CD14-positive monocyte (primary cell): ENCODE data around the gene CDH4. TPM values are rescaled to one million over a fixed set of nuclear protein-coding genes. Genes with fewer than 3 reads are reported as not detected.

Experiments used
- DNase-seq, 3 donors: peaks; one replicate each; pipeline ENCODE4 v3.0.0-alpha.2; 2011 to 2022
- H2AFZ ChIP-seq: 2 replicates; pipeline ENCODE4 v1.6.0; 2012; ENCODE audit warnings: mild to moderate bottlenecking, low read depth, low read length, inconsistent platforms; ENCODE audit not compliant: insufficient read depth, poor library complexity, severe bottlenecking
- H3K27ac ChIP-seq, 2 donors: 1 replicate in 1 of 2; 2 replicates in 1 of 2; pipeline ENCODE4 v1.5.1; 2012 to 2013; ENCODE audit warnings: low read length in 2 of 2, control low read depth in 1 of 2, inconsistent platforms in 1 of 2, low read depth in 1 of 2, mild to moderate bottlenecking in 1 of 2
- H3K27me3 ChIP-seq, 2 donors: one replicate each; pipeline versions ENCODE4 v1.6.0 to v1.6.1; 2011 to 2013; ENCODE audit warnings: low read length in 2 of 2; ENCODE audit not compliant: control insufficient read depth in 2 of 2, insufficient read depth in 2 of 2
- H3K36me3 ChIP-seq, 2 donors: replicated peaks in 1 of 2; 1 replicate in 1 of 2; 2 replicates in 1 of 2; pipeline versions ENCODE4 v1.5.1 to v1.6.1; 2012 to 2013; ENCODE audit warnings: low read length in 2 of 2, control low read depth in 1 of 2, inconsistent platforms in 1 of 2, mild to moderate bottlenecking in 1 of 2; ENCODE audit not compliant: insufficient read depth in 2 of 2, control insufficient read depth in 1 of 2
- H3K4me1 ChIP-seq, 2 donors: 1 replicate in 1 of 2; 2 replicates in 1 of 2; pipeline versions ENCODE4 v1.5.1 to v1.6.1; 2012 to 2013; ENCODE audit warnings: low read length in 2 of 2, control low read depth in 1 of 2, inconsistent platforms in 1 of 2, mild to moderate bottlenecking in 1 of 2, moderate library complexity in 1 of 2; ENCODE audit not compliant: insufficient read depth in 2 of 2, control insufficient read depth in 1 of 2
- H3K4me2 ChIP-seq: replicated peaks from 2 replicates; pipeline ENCODE3; 2012; ENCODE audit warnings: low read length, moderate library complexity, mild to moderate bottlenecking; ENCODE audit not compliant: poor library complexity, severe bottlenecking; ENCODE audit errors: extremely low read depth
- H3K4me3 ChIP-seq, 3 experiments: fragments of 200-600 bp in 1 of 3; sonication (generic) in 1 of 3; replicated peaks in 1 of 3; 1 replicate in 2 of 3; 2 replicates in 1 of 3; pipeline ENCODE4 v1.5.1; 2011 to 2013; ENCODE audit warnings: low read length in 3 of 3, mild to moderate bottlenecking in 3 of 3, control low read depth in 2 of 3, low read depth in 2 of 3, inconsistent platforms in 1 of 3, moderate library complexity in 1 of 3
- H3K79me2 ChIP-seq: 2 replicates; pipeline ENCODE4 v1.6.0; 2012; ENCODE audit warnings: mild to moderate bottlenecking, control low read depth, inconsistent platforms, low read length, moderate library complexity; ENCODE audit not compliant: insufficient read depth
- H3K9ac ChIP-seq: 2 replicates; pipeline ENCODE4 v1.6.0; 2017; ENCODE audit warnings: low read length, mild to moderate bottlenecking; ENCODE audit not compliant: insufficient read depth, poor library complexity, severe bottlenecking
- H3K9me3 ChIP-seq, 2 donors: replicated peaks in 1 of 2; 1 replicate in 1 of 2; 2 replicates in 1 of 2; pipeline versions ENCODE4 v1.5.1 to v1.6.1; 2012 to 2013; ENCODE audit warnings: low read length in 2 of 2, control low read depth in 1 of 2; ENCODE audit not compliant: control insufficient read depth in 1 of 2, insufficient read depth in 1 of 2
- H4K20me1 ChIP-seq: 2 replicates; pipeline ENCODE4 v1.6.0; 2012; ENCODE audit warnings: mild to moderate bottlenecking, low read length, control low read depth, moderate library complexity; ENCODE audit not compliant: insufficient read depth
- H3K27ac Mint-ChIP-seq, 7 donors: one replicate each; pipeline ENCODE4 v1.8.0; 2020; ENCODE audit warnings: mild to moderate bottlenecking in 7 of 7, mixed read lengths in 7 of 7, moderate library complexity in 6 of 7, inconsistent platforms in 2 of 7
- H3K27me3 Mint-ChIP-seq, 3 donors: one replicate each; pipeline ENCODE4 v1.8.0; 2021 to 2022; ENCODE audit warnings: low read depth in 3 of 3, mild to moderate bottlenecking in 3 of 3, mixed read lengths in 3 of 3, moderate library complexity in 3 of 3, inconsistent platforms in 1 of 3
- H3K36me3 Mint-ChIP-seq, 2 donors: one replicate each; pipeline ENCODE4 v1.8.0; 2020; ENCODE audit warnings: mixed read lengths in 2 of 2, inconsistent platforms in 1 of 2, mild to moderate bottlenecking in 1 of 2
- H3K4me1 Mint-ChIP-seq: one replicate; pipeline ENCODE4 v1.8.0; 2020; ENCODE audit warnings: mild to moderate bottlenecking, mixed read lengths
- H3K4me3 Mint-ChIP-seq, 2 donors: one replicate each; pipeline ENCODE4 v1.8.0; 2020; ENCODE audit warnings: mild to moderate bottlenecking in 2 of 2, mixed read lengths in 2 of 2, moderate library complexity in 1 of 2
- H3K9me3 Mint-ChIP-seq, 7 donors: one replicate each; pipeline ENCODE4 v1.8.0; 2020 to 2022; ENCODE audit warnings: mixed read lengths in 7 of 7, mild to moderate bottlenecking in 6 of 7, moderate library complexity in 6 of 7, inconsistent platforms in 2 of 7
- WGBS: methylation state at CpG from one replicate; pipeline ENCODE4 v1.1.5; 2013; ENCODE audit warnings: missing lambda C conversion rate; ENCODE audit not compliant: insufficient coverage; 5-methylcytosine and 5-hydroxymethylcytosine counted together
- intact Hi-C, 2 donors: fragments of 100-400 bp; cut with micrococcal nuclease; formaldehyde crosslinking; loops; one replicate each; pipeline versions ENCODE4 v1.15.0 to v1.15.1; 2023
- polyA plus RNA-seq, 3 donors: library from polyadenylated mRNA; depleted of rRNA in 1 of 3; unstranded in 2 of 3; stranded (reverse) in 1 of 3; fragments of 300-500 nt in 2 of 3; fragments of >200 nt in 1 of 3; fragmentation: Illumina TruSeq in 2 of 3; gene quantifications; 1 replicate in 2 of 3; 2 replicates in 1 of 3; pipeline ENCODE4 v1.2.3, GENCODE V29; 2012 to 2021
- TF ChIP-seq, protein P1 (sequence below): fragments of 200-600 bp; IDR thresholded peaks from one replicate; pipeline ENCODE4 v1.8.0; 2022; ENCODE audit warnings: antibody characterized with exemption, mild to moderate bottlenecking

CDH4 gene
- polyA plus RNA-seq, 3 donors = not detected

DNA sequence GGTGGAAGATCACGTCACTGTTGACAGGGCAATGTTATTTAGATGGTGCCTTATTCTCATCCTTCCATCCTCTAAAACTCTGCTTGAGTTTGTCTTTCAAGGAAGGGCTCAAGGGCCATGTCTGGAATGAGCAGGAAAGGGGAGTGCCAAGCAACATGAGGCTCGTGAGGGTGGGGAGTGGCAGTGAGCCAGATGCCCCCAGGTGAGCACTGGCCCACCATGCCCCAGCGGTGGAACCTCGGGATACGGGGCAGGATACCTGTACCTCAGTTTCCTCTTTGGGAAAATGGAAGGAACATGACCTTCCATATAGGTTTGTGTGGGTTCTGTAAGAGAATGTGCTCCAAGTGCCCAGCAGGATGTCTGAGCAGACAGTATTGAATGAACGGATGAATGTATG is 476.3 kb downstream of the CDH4 start:
- Histone ChIP-seq H3K9ac (no peak overlapping the region), H3K4me3 (no peak overlapping the region), H4K20me1 (no peaks in the 10 kb centered on the region), H3K36me3 (no peaks in the 10 kb centered on the region), H3K79me2 (no peaks in the 10 kb centered on the region), H3K4me1 (no peaks in the 10 kb centered on the region), H2AFZ (no peak overlapping the region), H3K27ac (no peak overlapping the region), H3K9me3 (peaks cover 11 to 97% of the 10 kb centered on the region in 2 donors), H3K27me3 (no peaks in the 10 kb centered on the region), H3K4me2 (no peak overlapping the region)
- Mint-ChIP-seq H3K4me1 (no peaks in the 10 kb centered on the region), H3K4me3 (no peak overlapping the region), H3K27ac (no peak overlapping the region), H3K9me3 (peaks cover 0 to 36% (median 20%) of the 10 kb centered on the region in 7 donors), H3K36me3 (no peaks in the 10 kb centered on the region), H3K27me3 (peaks cover 0 to 3% (median 2%) of the 10 kb centered on the region in 3 donors)
- intact Hi-C loops = no loop called here
- no peak for DNase-seq
- 94% methylated on average over 4 of the region's 6 CpGs for WGBS
- TF ChIP-seq, protein P1, sequence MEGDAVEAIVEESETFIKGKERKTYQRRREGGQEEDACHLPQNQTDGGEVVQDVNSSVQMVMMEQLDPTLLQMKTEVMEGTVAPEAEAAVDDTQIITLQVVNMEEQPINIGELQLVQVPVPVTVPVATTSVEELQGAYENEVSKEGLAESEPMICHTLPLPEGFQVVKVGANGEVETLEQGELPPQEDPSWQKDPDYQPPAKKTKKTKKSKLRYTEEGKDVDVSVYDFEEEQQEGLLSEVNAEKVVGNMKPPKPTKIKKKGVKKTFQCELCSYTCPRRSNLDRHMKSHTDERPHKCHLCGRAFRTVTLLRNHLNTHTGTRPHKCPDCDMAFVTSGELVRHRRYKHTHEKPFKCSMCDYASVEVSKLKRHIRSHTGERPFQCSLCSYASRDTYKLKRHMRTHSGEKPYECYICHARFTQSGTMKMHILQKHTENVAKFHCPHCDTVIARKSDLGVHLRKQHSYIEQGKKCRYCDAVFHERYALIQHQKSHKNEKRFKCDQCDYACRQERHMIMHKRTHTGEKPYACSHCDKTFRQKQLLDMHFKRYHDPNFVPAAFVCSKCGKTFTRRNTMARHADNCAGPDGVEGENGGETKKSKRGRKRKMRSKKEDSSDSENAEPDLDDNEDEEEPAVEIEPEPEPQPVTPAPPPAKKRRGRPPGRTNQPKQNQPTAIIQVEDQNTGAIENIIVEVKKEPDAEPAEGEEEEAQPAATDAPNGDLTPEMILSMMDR = no peak

DNA sequence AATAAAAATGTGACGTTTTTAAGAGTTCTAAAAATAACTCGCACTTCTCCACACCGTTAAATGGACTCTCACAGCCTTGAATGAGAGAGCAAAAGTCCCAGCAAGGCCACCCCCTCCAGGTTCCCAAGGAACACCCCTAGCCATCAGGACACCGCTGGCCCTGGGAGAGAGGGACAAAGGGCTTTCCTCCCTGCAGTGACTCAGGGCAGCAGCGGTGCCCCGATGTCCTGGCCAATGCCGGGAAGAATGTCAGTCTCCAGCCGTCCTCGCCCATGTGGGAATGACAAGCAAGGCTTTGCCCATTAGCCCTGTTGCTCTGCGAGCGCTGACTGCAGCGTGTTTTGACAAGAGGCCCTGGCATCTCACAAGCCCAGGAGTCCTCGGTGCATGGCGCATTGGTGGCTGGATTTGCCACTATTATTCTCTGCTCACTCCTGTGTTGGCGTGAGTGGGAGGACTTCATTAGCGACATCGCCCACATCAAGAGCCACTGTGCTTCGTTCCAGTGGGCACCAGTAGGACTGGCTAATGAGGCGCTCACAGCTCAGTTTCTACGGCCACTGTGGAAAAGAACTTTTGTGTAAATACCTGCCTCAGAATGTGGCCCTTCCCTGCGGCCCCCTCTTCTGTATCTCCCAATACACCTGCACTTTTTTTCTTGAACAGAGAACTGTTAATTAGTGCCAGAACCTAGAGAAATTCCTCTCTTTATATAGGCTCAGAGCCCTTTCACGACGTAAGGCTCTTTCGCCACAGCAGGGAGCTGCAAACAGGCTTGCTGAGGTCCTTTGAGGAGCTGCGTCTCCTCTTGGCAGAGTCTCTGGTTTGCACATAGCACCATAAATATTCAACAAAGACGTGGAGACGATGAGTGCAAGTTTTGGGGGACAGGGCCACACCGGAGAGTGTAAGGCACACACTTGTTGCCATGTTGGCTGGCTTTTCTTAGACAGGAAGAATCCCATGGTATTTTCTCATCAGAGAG is 477.0 kb downstream of the CDH4 start:
- no peak for DNase-seq
- H4K20me1 ChIP-seq = no peaks in the 10 kb centered on the region
- no peak overlapping the region for H3K4me3 Mint-ChIP-seq
- no peaks in the 10 kb centered on the region for H3K36me3 Mint-ChIP-seq
- peaks cover 12 to 97% of the 10 kb centered on the region in 2 donors for H3K9me3 ChIP-seq
- H3K79me2 ChIP-seq = no peaks in the 10 kb centered on the region
- no peak overlapping the region for H3K4me2 ChIP-seq
- H2AFZ ChIP-seq = no peak overlapping the region
- no peak overlapping the region for H3K27ac Mint-ChIP-seq
- H3K27me3 Mint-ChIP-seq = peaks cover 0 to 4% (median 3%) of the 10 kb centered on the region in 3 donors
- no peak overlapping the region for H3K9ac ChIP-seq
- TF ChIP-seq, protein P1 = no peak
- no peak overlapping the region for H3K27ac ChIP-seq
- no peak overlapping the region for H3K4me3 ChIP-seq
- H3K27me3 ChIP-seq = no peaks in the 10 kb centered on the region
- 92% methylated on average over 23 of the region's 28 CpGs for WGBS
- peaks cover 0 to 41% (median 24%) of the 10 kb centered on the region in 7 donors for H3K9me3 Mint-ChIP-seq
- no peaks in the 10 kb centered on the region for H3K36me3 ChIP-seq
- intact Hi-C loops = no loop called here
- H3K4me1 Mint-ChIP-seq = no peaks in the 10 kb centered on the region
- H3K4me1 ChIP-seq = no peaks in the 10 kb centered on the region
